Thyroid gland (tissue), 4 donors: ENCODE measurements around the gene TFCP2.

Source experiments
- POLR2A ChIP-seq, 2 donors: fragments of 450-650 bp; IDR thresholded peaks; one replicate each; pipeline ENCODE4 v1.6.1; 2017; ENCODE audit warnings: antibody characterized with exemption in 2 of 2, mild to moderate bottlenecking in 2 of 2, moderate library complexity in 1 of 2
- TF ChIP-seq, protein P1 (sequence below), 6 experiments: fragments of 200-600 bp in 3 of 6; fragments of 450-650 bp in 3 of 6; sonication (generic) in 3 of 6; IDR thresholded peaks; one replicate each; pipeline ENCODE4 v1.5.1; 2016 to 2019; ENCODE audit warnings: antibody characterized with exemption in 6 of 6, mild to moderate bottlenecking in 2 of 6, inconsistent platforms in 1 of 6, moderate library complexity in 1 of 6

DNA sequence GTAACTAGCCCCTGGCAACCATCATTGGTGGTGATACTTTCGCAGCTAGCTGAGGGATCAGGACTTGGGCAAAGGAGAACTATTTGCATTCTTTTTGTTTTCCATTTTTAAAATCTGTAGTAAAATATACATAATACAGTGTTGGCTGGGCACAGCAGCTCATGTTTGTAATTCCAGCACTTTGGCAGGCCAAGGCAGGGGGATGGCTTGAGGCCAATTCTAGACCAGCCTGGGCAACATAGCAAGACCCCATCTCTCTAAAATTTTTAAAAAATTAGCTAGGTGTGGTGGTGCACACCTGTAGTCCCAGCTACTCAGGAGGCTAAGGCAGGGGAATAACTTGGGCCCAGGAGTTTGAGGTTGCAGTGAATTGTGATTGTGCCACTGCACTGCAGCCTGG lies 20.0 kb downstream of the TFCP2 start:
- TF ChIP-seq, protein P1, sequence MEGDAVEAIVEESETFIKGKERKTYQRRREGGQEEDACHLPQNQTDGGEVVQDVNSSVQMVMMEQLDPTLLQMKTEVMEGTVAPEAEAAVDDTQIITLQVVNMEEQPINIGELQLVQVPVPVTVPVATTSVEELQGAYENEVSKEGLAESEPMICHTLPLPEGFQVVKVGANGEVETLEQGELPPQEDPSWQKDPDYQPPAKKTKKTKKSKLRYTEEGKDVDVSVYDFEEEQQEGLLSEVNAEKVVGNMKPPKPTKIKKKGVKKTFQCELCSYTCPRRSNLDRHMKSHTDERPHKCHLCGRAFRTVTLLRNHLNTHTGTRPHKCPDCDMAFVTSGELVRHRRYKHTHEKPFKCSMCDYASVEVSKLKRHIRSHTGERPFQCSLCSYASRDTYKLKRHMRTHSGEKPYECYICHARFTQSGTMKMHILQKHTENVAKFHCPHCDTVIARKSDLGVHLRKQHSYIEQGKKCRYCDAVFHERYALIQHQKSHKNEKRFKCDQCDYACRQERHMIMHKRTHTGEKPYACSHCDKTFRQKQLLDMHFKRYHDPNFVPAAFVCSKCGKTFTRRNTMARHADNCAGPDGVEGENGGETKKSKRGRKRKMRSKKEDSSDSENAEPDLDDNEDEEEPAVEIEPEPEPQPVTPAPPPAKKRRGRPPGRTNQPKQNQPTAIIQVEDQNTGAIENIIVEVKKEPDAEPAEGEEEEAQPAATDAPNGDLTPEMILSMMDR (IDR thresholded peaks at IDR 0.05): no peak
- no peak for TF ChIP-seq POLR2A (IDR thresholded peaks at IDR 0.05)
